ENCODE data around the gene MRTFB.

GRCh38 chr16:14089283-14089823 is 18.2 kb downstream of the MRTFB start:
- TF ChIP-seq, protein P1, sequence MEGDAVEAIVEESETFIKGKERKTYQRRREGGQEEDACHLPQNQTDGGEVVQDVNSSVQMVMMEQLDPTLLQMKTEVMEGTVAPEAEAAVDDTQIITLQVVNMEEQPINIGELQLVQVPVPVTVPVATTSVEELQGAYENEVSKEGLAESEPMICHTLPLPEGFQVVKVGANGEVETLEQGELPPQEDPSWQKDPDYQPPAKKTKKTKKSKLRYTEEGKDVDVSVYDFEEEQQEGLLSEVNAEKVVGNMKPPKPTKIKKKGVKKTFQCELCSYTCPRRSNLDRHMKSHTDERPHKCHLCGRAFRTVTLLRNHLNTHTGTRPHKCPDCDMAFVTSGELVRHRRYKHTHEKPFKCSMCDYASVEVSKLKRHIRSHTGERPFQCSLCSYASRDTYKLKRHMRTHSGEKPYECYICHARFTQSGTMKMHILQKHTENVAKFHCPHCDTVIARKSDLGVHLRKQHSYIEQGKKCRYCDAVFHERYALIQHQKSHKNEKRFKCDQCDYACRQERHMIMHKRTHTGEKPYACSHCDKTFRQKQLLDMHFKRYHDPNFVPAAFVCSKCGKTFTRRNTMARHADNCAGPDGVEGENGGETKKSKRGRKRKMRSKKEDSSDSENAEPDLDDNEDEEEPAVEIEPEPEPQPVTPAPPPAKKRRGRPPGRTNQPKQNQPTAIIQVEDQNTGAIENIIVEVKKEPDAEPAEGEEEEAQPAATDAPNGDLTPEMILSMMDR (IDR thresholded peaks at IDR 0.05): no peak
- TF ChIP-seq POLR2A (IDR thresholded peaks at IDR 0.05): no peak
